HG03469 (cell line): Measurements from ENCODE around the gene DUSP22.
"Not testable (repeated sequence)": the region's sequence is repeated elsewhere in the genome, so short reads cannot be mapped to it uniquely, and the experiment has no call there.

Source experiments
- ATAC-seq: cut with Tn5 transposase; IDR thresholded peaks from one replicate; pipeline ENCODE4 v1.9.1; 2021; ENCODE audit warnings: mild to moderate bottlenecking, moderate library complexity, moderate number of reproducible peaks; ENCODE audit not compliant: unreplicated experiment

DUSP22 gene

DNA sequence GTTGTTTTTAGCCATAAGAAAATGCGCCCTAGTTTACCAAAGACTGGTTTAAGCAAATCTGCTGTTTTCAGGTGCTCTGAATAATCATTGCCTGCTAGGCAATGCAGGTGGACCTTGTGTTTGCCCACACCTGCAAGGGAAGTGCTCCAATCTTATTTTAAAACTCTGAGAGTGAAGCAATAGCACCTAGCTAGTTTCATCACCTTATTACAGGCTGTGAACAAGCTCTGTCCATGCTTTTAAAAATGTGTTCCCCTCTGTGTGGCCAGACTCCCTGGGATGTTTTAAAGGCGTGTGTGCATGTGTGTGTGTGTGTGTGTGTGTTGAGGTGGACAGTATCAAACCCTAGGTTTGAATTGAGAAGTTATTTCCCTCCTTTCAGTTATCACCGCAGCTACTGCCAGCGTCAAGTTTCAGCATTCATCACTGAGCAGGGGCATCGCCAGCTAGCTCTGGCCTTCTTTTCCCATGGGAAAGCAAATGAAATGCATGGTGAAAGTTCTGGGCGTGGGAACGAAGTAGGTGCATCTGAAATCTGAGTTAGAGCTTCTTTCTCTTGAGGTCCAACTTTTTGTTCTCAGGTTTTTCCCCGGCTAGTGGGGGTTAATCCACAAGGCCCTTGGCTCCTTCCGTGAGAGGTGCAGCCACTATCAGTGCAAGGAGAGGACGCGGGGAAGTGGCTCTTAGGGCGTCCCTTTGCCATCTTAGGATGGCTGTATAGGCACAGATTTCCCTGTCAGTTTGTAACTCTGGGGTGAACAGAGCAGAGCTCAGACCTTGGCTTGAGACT lies 30.8 kb downstream of the DUSP22 start:
- no peak for ATAC-seq

DNA sequence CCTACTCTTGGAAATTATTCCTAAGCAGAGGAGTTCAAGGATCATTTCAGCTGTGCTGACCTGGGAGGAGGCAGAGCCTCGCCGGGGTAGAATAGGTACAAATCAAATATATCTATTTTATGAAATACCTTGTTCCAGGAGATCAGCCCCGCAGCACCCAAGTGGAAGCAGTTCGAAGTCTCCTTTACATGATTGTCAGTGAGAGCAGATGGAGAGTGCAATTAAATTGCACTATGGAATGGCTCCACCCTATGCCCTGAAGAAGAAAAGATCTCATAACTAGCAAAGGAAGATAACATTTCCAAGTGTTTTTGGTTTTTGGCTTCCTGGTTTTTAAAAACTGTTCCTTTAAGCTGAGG lies 31.4 kb downstream of the DUSP22 start:
- ATAC-seq: no peak

DNA sequence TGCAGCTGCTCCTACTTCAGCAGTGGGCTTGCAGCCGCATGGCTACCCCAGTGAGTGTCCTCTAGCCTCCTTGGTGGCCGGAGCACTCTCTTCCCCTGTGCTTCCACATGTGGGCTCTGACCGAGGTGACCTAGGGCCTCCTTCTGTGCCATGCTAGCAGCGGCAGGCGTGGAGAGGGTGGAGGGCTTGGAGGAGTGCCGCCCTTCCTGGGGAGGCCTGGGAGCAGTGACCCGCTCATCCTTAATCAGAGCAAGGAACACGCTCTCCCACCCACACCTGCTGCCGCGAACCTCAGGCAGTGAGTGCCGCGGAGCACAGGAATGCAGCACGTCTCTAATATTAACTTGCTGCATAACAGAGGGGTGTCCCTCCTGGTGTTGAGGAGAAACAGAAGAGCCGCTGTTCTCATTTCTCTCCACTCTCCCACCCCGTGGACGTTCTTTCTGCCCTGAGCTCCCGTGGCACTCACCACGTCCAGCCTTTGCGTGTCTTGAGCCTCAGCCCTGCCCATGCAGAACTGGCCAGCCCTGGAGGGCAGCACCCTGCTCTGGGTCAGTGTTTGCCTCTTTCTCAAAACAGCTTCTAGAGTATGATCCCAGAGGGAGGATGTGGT lies 31.9 kb downstream of the DUSP22 start:
- ATAC-seq: no peak

DNA sequence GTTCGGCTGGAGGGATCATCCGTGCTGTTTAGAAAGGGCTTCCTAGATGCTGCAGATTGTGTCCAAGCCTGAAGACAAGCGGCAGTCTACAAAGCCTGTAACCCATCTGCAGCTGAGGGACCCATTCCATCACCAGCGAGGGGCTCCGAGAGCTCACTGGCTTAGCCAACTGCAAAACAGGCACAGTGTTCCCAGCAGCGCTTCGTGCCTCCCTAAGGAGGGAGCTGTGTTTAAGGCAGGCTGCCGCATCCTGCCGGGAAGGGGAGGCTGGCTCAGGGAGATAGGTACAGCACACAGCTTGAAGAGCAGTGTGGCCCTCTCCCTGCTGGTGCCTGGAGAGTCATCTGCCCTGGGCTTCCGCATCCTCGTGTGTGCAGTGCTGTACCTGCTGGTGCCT lies 32.4 kb downstream of the DUSP22 start:
- no peak for ATAC-seq

DNA sequence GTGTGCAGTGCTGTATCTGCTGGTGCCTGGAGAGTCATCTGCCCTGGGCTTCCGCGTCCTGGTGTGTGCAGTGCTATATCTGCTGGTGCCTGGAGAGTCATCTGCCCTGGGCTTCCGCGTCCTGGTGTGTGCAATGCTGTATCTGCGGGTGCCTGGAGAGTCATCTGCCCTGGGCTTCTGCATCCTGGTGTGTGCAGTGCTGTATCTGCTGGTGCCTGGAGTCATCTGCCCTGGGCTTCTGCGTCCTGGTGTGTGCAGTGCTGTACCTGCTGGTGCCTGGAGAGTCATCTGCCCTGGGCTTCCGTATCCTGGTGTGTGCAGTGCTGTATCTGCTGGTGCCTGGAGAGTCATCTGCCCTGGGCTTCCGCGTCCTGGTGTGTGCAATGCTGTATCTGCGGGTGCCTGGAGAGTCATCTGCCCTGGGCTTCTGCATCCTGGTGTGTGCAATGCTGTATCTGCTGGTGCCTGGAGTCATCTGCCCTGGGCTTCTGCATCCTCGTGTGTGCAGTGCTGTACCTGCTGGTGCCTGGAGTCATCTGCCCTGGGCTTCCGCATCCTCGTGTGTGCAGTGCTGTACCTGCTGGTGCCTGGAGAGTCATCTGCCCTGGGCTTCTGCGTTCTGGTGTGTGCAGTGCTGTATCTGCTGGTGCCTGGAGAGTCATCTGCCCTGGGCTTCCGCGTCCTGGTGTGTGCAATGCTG lies 33.0 kb downstream of the DUSP22 start:
- ATAC-seq: not testable (repeated sequence)

DNA sequence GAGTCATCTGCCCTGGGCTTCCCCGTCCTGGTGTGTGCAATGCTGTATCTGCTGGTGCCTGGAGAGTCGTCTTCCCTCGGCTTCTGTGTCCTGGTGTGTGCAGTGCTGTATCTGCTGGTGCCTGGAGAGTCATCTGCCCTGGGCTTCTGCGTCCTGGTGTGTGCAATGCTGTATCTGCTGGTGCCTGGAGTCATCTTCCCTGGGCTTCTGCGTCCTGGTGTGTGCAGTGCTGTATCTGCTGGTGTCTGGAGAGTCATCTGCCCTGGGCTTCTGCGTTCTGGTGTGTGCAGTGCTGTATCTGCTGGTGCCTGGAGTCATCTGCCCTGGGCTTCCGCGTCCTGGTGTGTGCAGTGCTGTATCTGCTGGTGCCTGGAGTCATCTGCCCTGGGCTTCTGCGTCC lies 33.8 kb downstream of the DUSP22 start:
- ATAC-seq: not testable (repeated sequence)

DNA sequence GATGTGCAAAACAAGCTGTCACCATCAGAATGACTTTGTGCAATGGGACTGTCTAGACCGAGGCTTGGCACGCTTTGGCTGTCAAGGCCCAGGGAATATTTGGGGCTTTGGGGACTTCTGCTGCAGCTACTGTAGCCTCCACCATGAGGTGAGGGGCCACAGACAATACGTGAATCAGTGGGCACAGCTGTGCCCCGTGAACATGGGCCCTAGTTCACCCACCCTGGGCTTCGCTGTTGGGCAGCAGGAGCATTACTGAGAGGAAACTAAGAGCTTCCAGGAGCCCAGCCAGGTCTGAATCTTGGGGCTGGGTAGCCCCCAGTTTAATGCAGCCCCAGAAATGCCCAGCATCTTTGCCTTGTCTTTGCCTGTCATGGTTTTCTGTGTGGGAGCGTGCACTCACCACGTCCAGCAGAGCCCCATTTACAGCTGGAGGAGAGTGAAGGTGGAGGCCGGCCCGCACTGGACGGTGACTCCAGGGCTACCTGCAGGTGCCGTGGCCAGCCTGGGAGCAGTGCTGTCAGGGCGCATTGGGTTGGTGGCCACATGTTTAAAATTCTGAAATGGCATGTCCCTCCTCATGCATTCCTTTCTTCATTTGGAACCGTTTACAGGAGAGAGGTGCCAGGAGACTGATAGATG lies 34.7 kb downstream of the DUSP22 start:
- no peak for ATAC-seq

DNA sequence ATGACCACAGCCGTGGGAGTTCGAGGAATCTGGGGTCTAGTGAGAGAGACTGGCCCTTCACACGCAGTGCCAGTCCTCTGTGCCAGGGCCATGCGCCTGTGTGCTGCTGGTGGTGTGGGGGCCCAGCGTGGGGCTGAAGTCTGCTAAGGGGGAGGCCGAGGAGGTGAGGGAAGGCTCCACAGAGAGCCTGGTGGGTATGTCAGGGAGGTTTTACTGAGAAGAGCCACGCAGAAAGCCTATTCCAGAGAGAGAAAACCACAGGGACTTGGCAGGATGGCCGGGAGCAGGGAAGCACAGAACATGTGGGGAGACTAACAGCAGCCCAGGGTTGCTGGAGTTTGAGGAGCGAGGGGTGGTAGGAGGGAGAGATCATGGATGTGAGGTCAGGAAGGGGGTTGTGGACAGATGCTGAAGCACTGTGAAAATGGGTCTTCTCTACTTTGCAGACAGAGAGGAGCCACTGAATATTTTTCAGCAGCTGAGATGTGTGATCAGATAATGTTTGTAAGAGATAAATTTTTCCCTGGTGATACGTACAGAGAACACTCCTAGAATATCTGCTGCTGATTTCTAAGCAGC lies 35.3 kb downstream of the DUSP22 start:
- no peak for ATAC-seq

DNA sequence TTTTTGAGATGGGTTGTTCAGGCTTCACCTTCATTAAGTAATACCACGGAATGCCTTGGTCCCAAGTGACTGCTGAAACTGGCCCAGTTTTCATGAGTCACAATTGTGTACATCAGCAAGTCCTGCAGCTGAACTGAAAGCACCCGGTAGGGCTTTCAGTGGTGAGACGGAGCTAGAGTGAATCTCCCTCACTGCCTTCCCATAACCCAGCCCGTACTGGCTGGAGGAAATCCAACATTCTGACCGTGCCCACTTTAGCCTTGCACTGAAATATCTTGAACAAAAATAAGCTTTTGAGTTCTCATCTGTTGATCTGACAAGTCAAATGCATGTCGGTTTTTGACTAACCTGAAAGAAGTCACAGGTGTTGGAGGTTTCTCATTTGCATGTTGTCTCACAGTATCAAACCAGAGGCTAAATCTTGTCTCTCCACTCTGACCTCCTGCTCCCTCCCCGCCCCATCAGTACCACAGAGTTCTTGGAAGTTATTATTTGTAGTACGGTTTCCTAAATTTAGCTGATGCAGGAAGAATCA lies 35.9 kb downstream of the DUSP22 start:
- peak; percentile 66 for ATAC-seq

DNA sequence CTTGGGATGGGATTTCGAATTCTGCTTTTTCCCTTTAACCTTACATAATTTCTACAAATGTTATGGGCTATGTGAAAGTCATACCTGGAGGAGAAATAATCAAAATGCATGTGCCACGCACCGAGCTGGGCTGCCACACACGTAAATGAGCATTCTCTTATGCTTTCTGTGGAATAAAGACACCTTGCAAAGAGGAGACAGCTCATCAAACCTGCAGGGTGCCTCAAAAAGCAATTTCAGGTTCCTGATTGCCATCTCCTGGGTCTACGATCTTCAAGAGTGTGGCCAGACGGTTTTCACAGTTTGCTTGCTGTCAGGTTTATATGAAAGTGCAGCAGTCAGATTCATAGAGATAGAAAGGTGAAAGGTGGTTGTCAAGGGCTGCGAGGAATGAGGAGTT lies 36.6 kb downstream of the DUSP22 start:
- no peak for ATAC-seq

DNA sequence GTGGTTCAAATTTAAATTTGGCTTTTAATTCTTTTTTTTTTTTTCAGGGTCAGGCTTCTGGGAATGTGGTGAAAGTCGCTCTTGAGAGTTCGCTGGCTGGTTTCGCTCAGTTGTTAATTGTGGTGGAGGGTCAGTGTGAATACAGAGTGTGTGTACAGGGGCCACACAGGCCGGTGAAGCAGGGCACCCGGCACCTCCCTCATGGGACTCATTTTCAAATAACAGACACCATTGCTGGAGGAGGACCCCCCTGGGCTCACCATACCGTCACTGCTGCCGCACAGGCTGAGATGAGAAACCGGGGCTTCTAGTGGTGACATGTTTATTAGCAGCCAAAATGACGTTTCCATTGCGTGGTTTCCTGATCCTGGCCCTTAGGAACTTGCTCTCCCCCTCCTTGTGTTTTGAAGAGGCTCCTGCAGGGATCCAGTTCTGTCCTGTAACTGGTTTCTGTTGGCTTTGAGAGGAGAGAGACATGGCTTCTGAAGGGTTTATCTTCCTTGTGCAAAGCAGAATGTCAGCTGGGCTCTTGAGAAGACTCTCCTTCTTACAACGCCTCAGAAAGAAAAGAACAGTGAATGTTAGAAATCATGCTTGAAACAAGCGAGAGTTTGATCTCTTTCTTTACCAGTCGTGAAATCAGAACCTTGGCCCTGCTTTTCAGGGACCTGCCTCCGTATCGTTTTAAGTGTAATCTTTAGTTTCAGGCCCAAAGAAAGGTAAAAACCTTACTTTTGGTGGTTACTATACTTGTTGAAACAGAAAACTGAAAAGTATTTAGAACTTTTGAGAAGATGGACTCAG lies 37.8 kb downstream of the DUSP22 start:
- no peak for ATAC-seq

DNA sequence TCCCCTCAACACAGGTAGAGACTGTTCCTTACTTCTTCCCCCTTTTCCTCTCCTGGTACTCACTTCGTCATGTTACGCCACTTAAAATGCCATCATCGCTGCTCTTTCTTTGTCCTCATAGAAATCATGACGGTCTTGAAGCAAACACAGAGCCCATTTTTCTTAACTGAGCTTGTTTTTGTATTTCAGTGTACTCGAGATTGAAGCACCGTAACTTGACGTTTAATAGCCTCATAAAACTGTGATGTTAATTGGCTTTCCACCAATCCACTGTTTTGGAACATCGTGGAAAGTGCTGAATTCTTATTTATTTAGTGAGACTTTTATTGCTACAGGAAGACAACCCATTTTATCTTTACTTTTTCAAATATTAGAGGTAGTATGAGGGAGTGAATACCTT lies 38.7 kb downstream of the DUSP22 start:
- no peak for ATAC-seq

DNA sequence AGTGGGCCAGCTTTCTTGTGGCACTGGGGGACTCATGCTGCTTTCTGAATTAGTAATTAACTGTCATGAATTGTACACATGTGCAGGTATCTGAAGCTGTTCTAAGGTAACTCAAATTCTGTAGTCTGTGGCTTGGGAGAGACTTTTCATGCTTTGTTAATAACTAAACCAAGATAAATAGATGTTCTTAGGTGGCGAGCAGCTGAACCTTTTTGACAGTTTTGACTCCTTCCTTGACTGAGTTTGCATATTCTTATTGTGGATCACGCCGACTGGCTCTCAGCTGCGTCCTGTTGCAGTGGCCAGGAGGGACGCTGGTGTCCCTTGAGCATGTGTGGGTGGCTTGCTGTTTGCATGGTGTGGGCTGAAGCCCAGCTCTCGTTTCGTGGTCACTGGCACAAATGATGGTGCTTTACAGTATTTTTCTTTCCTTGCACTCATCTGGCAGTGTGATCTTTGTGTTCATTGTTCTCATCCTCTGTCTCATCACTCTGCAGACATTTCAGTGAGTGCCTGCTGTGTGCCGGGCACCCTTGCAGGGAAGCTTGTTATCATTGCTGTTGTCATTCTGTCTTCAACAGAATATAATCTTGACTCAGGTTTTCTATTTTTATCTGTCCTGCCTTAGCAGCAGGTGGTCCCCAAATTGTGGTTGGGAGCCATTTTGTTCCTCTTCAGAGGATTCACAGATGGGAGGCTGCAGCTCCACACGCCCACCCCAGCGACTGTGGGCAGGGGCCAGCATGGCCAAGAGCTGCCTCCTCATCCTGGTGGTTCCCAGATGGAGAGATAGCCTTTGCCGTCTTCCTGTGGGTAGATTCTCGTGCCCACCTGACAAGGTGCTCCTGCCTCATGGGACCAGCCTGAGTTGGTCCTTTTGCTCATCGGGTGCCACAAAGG lies 39.6 kb downstream of the DUSP22 start:
- ATAC-seq: peak; percentile 31

DNA sequence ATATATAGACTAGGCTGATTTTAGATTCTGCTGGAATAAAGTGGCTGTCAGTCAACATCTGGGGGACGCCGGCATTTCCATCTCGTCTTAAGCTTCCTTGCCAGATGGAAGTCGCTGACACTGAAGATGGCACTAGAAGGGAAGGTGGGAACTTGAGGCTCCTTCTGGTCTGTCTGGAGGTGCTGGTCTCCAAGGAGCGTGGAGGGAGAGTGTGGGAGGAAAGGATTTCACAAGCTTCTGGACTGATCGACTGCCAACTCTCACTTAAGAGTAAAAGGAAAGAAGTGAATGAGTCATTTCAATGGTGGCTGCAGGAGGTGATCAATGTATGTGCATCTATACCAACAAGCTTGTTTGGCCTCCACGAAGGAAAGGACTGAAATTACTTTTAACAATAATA lies 40.4 kb downstream of the DUSP22 start:
- ATAC-seq: no peak

DNA sequence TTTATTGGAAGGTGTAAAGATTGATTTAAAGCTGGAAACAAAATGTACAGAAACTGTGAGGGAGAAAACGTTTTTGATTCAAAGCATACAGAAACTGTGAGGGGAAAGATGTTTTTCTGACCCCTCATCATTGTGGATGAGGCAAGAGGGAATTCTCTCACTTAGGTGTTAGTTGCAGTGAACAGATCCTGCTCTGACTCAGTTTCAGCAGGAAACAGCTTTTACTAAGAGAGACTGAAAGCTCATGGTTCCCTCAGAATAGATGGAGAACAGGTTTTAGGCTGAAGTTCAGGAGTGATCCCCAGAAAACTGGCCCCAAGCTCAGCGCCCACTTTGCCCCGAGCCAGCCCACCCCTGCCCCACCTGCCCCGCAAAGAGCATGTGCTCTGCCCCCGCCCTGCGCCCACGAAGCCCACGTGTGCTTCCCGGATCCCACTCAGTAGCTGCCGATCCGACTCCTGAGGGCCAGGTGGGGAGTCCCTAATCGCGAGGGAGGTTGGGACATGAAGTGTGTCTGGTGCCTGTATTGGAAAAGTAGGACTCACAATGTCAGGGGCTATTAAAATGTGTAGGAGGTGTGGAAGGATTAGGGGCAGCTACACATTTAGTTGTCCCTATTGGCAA lies 41.2 kb downstream of the DUSP22 start:
- no peak for ATAC-seq

DNA sequence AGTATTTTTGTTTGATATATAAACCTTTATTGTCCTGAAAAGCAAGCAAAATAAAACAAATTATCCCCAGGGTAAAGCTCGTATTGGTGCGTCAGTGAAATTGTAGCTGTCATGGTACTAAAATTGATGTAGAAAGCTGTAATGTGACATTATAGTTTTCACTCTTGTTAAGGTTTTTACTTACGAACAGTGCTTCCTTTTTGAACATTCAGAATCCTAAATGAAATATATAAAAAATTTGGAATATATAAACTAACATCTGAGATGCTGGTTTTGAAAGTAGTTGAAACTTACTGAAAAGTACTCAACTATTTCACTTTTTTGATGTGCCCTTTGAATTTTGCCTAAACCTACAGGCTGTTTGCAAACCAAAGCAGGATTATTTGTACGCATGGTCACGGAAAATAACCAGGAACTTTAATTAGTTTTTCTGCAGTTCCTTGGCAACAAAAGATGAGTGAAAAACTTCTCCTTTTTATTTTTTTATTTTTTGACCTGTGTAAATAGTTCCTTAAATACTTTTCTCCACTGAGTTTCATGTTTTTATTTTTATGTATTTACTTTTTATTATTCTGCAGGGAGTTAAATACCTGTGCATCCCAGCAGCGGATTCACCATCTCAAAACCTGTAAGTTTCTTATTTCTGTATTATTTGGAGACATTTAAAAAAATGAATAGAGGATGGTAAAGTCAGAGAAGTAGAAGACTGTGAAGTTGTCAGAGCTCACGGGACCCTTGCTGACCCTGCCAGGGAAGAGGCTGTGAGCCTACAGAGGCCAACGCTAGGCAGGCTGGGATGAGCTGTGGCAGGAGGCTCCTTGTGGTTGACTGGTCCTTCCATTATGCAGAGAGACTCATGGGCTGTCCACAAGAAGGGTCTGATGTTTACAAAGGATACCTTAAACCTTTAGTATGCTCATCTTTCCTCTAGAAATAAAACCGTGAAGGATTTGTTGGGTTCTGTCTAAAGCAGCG lies 42.5 kb downstream of the DUSP22 start:
- no peak for ATAC-seq

DNA sequence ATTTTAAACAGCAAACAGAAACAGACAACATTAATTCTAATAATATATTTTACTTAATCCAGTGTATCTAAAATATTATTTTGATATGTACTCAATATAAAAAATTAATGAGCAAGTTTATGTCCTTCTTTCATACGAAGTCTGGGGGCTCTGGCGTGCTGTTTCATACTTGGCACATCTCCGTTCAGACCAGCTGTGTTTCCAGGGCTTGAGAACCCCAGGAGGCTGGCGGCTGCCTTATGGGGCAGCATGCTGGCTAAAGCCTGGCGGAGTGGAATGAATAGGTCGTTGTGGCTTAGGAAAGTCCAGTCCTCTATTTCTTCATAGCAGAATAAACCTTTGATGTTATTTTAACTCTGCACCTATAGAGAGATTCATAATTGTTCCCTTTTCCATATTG lies 43.3 kb downstream of the DUSP22 start:
- ATAC-seq: no peak
